GM12801 (cell line): ENCODE measurements around the gene FBLN5.

Experiments used
- TF ChIP-seq, protein P1 (sequence below): IDR thresholded peaks from one replicate; pipeline ENCODE4 v1.5.1; 2011; ENCODE audit warnings: control low read depth; ENCODE audit not compliant: insufficient read length; ENCODE audit errors: extremely low read depth

The FBLN5 gene

DNA sequence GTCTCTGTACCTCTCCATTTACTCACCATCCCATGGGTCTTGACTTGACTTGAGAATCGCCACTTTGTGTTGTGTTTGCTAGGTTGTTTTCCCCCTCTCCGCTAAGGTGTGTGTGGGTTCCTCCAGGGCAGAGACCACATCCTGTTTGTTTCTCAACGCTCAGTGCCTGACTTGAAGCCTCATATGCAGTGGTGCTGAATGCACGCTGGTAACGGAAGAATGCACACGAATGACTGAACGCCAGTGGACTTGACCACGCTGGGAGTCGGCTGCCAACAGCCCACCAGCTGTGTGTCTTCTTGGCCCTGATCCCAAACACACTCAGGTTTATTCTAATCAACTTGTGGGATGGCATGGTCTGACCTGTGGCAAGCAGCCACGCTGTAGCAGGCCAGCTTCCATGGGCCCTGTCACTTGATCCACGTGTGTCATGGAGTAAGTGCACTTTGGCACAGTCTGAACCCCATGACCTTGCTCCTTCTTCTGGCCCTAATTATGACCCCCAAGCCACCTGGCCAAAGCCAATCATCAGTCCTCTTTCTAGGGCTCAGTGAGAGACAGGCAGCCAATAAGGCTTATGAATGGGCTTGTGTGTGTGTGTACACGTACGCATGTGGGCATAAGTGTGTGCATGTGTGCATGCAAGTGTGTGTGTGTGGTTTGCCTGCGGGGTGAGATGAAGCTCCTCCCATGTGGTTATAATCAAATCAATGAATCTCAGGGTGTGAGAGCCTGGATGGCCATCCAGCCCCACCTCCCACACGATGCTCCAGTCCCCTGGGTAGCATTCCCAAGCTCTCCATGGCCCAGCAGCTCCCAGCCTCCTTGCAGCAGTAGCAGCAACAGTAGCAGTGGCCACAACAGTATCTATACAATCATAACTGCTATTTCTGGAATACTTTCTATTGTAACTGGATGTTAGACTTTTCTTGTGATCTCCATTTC is 73.8 kb downstream of the FBLN5 start:
- TF ChIP-seq, protein P1, sequence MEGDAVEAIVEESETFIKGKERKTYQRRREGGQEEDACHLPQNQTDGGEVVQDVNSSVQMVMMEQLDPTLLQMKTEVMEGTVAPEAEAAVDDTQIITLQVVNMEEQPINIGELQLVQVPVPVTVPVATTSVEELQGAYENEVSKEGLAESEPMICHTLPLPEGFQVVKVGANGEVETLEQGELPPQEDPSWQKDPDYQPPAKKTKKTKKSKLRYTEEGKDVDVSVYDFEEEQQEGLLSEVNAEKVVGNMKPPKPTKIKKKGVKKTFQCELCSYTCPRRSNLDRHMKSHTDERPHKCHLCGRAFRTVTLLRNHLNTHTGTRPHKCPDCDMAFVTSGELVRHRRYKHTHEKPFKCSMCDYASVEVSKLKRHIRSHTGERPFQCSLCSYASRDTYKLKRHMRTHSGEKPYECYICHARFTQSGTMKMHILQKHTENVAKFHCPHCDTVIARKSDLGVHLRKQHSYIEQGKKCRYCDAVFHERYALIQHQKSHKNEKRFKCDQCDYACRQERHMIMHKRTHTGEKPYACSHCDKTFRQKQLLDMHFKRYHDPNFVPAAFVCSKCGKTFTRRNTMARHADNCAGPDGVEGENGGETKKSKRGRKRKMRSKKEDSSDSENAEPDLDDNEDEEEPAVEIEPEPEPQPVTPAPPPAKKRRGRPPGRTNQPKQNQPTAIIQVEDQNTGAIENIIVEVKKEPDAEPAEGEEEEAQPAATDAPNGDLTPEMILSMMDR, result no peak

DNA sequence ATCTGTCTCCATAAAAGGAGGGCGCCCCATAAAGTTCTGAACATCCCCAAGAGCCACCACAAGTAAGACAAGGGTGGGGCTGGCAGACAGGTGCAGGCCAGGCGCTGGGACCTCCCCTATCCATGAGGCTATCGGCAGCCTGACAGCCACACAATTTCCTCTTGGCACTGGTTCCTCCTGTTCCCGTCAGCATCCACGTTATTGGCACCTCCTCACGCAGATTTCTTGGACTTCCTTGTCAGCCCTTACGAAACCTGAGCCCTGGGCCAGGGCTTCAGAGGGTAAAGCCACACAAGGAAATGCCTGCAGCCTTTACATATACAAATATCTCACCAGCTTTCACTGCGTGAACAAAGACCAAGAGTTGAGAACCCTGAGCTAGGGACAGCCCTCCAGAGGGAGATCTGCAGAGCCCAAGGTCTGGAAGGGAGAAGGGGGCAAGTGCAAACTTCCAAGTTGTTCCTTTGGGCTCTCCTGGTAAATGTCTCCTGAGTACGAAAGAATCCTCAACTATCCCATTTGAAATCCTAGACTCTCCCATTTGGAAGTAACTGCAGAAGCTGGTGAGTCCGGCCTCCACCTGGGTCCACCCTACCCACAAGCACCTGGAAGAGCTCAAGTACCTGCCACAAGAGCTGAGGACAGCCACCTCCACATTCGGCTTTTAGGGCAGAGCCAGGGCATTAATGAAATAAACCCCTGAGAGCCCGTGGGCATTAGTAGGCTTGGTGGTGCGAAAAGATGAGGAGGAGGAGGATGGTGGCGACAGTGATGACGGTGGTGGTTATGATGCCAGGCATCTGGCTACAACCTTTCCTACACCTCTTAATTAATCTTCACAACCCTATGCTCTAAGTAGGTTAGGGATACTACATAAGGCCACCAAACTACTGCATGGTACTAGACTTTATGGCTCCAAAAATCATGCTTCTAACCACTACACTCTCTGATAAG is 74.7 kb downstream of the FBLN5 start:
- TF ChIP-seq, protein P1, result no peak

GRCh38 chr14:91872011-91872501 is 75.4 kb downstream of the FBLN5 start:
- TF ChIP-seq, protein P1, result no peak

GRCh38 chr14:91870890-91871289 is 76.6 kb downstream of the FBLN5 start:
- TF ChIP-seq, protein P1, result no peak

DNA sequence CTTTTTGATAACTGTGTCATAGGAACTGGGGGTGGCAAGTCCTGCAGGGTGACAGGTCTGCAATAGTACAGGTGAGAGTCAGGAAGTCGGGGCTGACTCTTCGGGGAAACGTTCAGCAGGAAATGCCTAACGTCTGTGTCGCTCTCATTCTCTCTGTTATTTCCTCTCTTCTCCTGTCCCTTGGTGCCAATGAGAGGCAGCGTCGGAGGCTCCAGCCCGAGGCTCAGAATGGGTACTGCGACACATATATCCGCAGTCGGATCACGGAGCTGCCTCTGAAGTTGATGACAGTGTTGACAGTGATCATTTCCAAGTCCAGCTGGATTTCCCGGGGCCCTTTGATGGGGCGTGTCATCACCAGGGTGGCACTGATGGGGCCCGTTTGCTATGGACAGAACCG is 77.5 kb downstream of the FBLN5 start:
- TF ChIP-seq, protein P1, result no peak

- TF ChIP-seq, protein P1, result no peak
These were observed 77.9 kb downstream of the FBLN5 start for GRCh38 chr14:91869556-91869955.
